Measurements from ENCODE around the gene CXCL8.
"Not testable (repeated sequence)": the region's sequence is repeated elsewhere in the genome, so short reads cannot be mapped to it uniquely, and the experiment has no call there.

The CXCL8 gene

DNA sequence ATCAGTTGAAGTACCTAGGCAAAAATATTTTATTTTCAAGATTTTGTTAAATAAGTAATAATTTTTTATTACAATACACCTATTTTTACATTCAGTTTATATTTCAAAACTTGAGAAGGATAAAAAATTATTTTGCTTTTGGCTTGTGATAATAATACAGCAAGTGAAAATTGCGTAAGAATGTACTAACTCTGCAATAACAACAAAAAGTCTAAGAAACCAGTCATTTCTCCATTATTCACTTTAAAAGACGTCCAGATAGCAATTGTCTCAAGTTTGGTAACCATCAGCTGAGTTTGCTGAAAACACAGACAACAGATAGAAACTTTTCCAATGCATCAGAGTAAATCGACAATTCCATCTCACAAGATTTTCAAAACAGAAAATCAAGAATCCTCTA, 12.1 kb downstream of the CXCL8 start:
- FAIRE-seq: no peak
- TF ChIP-seq TAF1 (IDR thresholded peaks at IDR 0.05; ENCODE audit: low read depth, low read length) (no peak), POLR2AphosphoS5 (IDR thresholded peaks at IDR 0.05; ENCODE audit: low read depth, low read length) (no peak), POU2F2 (IDR thresholded peaks at IDR 0.05; ENCODE audit: low read depth, low read length) (no peak), POLR2A (IDR thresholded peaks at IDR 0.05; ENCODE audit: low read depth, low read length) (no peak), SPI1 (IDR thresholded peaks at IDR 0.05; ENCODE audit: low read depth, low read length) (no peak), PAX5 (IDR thresholded peaks at IDR 0.05; ENCODE audit: insufficient read depth, low read length, severe bottlenecking) (no peak)
- DNase-seq (ENCODE audit: insufficient read length, low spot score): no peak

DNA sequence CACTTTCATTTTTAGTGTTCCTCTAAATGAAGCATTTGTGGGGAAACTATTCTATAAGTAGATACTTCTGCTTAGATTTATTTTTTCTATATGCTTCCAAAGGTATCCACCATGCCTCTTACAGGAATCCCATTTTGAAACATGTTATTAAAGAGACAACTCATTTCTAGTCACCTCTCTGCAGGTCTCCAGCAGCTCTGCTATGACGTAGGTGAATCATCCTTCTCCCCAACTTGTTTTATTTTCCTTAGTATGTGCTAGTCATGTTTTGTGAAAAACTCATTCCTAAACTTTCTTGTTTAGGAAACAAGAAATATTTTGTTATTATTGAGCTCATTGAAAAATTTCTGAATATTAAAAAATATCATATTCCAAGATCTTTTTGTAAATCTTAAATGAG, 12.8 kb downstream of the CXCL8 start:
- TF ChIP-seq PAX5 (IDR thresholded peaks at IDR 0.05; ENCODE audit: insufficient read depth, low read length, severe bottlenecking): no peak
- no peak for TF ChIP-seq POLR2A (IDR thresholded peaks at IDR 0.05; ENCODE audit: low read depth, low read length)
- no peak for TF ChIP-seq POLR2AphosphoS5 (IDR thresholded peaks at IDR 0.05; ENCODE audit: low read depth, low read length)
- TF ChIP-seq POU2F2 (IDR thresholded peaks at IDR 0.05; ENCODE audit: low read depth, low read length): no peak
- TF ChIP-seq TAF1 (IDR thresholded peaks at IDR 0.05; ENCODE audit: low read depth, low read length): no peak
- TF ChIP-seq SPI1 (IDR thresholded peaks at IDR 0.05; ENCODE audit: low read depth, low read length): no peak
- no peak for DNase-seq (ENCODE audit: insufficient read length, low spot score)
- FAIRE-seq: no peak

DNA sequence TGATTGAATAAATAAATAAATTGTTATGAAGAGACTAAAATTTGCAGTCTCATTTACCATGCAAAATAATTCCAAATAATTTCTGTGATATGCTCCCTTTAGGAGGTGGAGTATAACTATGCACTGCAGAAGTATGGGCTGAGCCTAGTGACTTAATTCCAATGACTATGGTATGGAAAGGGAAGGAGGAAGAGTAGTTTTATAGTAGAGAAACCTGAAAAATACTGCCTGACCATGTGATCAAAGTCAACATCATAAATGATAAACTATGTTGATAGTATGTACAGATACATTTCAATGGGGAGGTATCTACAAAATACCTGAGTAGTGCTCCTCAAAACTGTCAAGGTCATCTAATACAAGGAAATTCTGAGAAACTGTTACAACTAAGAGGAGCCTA, 14.6 kb downstream of the CXCL8 start:
- DNase-seq (ENCODE audit: insufficient read length, low spot score) (no peak), FAIRE-seq (no peak)
- TF ChIP-seq POLR2AphosphoS5 (IDR thresholded peaks at IDR 0.05; ENCODE audit: low read depth, low read length): no peak
- no peak for TF ChIP-seq POLR2A (IDR thresholded peaks at IDR 0.05; ENCODE audit: low read depth, low read length)
- TF ChIP-seq PAX5 (IDR thresholded peaks at IDR 0.05; ENCODE audit: insufficient read depth, low read length, severe bottlenecking): no peak
- TF ChIP-seq POU2F2 (IDR thresholded peaks at IDR 0.05; ENCODE audit: low read depth, low read length): no peak
- no peak for TF ChIP-seq SPI1 (IDR thresholded peaks at IDR 0.05; ENCODE audit: low read depth, low read length)
- TF ChIP-seq TAF1 (IDR thresholded peaks at IDR 0.05; ENCODE audit: low read depth, low read length): no peak

DNA sequence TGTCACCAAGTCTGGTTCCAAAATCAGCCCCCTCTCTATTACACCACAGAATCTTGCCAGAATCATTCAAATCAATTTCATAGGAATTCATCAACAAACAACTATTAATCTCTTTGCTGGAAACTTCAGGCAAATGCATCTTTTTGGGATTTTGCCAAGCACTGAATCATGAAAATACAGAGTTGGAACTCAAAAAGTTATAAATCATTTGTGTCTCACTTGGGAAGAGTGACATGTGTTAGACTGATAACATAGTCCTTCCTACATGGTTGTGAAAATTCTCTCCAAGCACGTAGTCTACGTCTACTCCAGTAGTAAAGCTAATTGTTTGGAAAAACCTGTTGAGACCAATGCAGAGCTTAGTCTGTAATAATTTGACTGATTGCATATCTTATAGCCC, 19.0 kb downstream of the CXCL8 start:
- DNase-seq (ENCODE audit: insufficient read length, low spot score): no peak
- FAIRE-seq: no peak
- TF ChIP-seq TAF1 (IDR thresholded peaks at IDR 0.05; ENCODE audit: low read depth, low read length): no peak
- TF ChIP-seq PAX5 (IDR thresholded peaks at IDR 0.05; ENCODE audit: insufficient read depth, low read length, severe bottlenecking): no peak
- no peak for TF ChIP-seq SPI1 (IDR thresholded peaks at IDR 0.05; ENCODE audit: low read depth, low read length)
- TF ChIP-seq POLR2AphosphoS5 (IDR thresholded peaks at IDR 0.05; ENCODE audit: low read depth, low read length): no peak
- TF ChIP-seq POLR2A (IDR thresholded peaks at IDR 0.05; ENCODE audit: low read depth, low read length): no peak
- TF ChIP-seq POU2F2 (IDR thresholded peaks at IDR 0.05; ENCODE audit: low read depth, low read length): no peak

DNA sequence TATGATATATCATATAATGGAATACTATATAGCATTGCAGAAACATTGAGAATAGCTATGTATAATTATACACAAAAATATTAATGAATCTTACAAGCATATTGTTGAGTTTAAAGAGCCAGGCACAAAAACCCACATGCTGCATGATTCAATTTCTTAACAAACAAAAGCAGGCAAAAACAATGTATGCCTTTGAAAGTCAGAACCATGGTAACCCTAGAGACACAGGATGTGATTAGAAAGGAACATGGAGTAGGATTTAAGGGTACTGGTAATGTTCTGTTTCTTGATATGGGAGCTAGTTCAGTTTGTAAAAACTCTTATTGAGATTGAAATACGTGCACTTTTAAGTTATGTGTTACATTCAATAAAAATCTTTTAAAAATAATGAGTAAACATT, 21.5 kb downstream of the CXCL8 start:
- FAIRE-seq: no peak
- no peak for DNase-seq (ENCODE audit: insufficient read length, low spot score)
- TF ChIP-seq POLR2A (IDR thresholded peaks at IDR 0.05; ENCODE audit: low read depth, low read length): no peak

DNA sequence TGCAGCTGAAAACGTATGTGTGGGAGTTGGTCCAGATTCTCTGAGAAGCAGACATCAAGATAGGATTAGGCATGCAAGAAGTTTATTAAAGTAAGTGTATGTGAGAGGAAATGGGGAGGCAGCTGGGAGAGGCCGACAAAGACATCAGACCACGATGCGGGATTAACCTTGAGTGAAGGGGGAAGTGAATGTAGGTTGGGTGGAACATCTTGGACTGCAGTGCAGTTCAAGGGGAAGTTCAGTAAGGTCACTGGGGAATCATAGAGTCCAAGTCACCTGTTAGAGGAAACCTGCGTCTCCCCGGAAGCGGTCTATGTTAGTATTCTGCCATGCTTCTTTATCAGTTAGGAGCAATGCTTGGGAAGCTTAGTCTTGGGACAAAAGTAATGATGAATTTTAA, 22.0 kb downstream of the CXCL8 start:
- DNase-seq (ENCODE audit: insufficient read length, low spot score) (no peak), FAIRE-seq (no peak)

DNA sequence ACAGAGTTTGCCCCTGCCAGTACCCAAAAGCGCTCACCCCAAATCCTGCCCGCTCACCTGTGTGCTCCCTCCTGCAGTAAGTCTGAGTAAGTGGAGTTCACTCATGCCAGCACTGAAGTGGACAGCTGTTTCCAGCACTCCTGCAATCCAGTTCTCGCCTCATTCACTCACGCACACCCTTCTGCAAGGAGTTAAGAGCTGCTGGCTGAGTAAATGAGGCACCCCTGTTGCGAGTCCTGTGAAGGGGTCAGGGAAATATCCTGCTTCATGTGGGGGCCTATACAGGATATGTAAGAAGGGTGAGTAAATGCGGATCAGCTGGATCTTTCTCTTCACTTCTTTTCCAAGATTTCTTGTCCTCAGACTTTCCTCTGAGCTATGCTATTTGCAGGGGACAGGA, 23.5 kb downstream of the CXCL8 start:
- FAIRE-seq (no peak), DNase-seq (ENCODE audit: insufficient read length, low spot score) (no peak)
- TF ChIP-seq TAF1 (IDR thresholded peaks at IDR 0.05; ENCODE audit: low read depth, low read length) (no peak), SPI1 (IDR thresholded peaks at IDR 0.05; ENCODE audit: low read depth, low read length) (no peak), POLR2A (IDR thresholded peaks at IDR 0.05; ENCODE audit: low read depth, low read length) (no peak), POU2F2 (IDR thresholded peaks at IDR 0.05; ENCODE audit: low read depth, low read length) (no peak), PAX5 (IDR thresholded peaks at IDR 0.05; ENCODE audit: insufficient read depth, low read length, severe bottlenecking) (no peak)

More for the DNA sequence above, 22.0 kb downstream of the CXCL8 start:
- no peak for TF ChIP-seq PAX5 (IDR thresholded peaks at IDR 0.05; ENCODE audit: insufficient read depth, low read length, severe bottlenecking)
- no peak for TF ChIP-seq SPI1 (IDR thresholded peaks at IDR 0.05; ENCODE audit: low read depth, low read length)
- no peak for TF ChIP-seq POU2F2 (IDR thresholded peaks at IDR 0.05; ENCODE audit: low read depth, low read length)
- TF ChIP-seq TAF1 (IDR thresholded peaks at IDR 0.05; ENCODE audit: low read depth, low read length): no peak
- TF ChIP-seq POLR2A (IDR thresholded peaks at IDR 0.05; ENCODE audit: low read depth, low read length): no peak
- no peak for TF ChIP-seq POLR2AphosphoS5 (IDR thresholded peaks at IDR 0.05; ENCODE audit: low read depth, low read length)

DNA sequence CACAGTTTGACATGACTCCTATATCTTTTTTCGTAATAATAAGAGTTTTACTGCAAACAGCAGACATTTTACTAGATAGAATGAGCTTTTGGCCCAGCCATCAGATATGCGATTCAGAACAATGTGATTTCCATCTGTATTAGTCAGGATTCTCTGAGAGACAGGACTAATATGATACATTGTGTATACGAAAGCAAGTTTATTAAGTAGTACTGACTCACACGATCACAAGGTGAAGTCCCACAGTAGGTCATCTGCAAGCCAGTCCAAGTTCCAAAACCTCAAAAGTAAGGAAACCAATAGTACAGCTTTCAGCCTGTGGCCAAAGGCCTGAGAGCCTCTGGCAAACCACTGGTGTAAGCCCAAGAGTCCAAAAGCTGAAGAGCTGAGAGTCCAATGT, 24.1 kb downstream of the CXCL8 start:
- no peak for DNase-seq (ENCODE audit: insufficient read length, low spot score)
- no peak for FAIRE-seq
- TF ChIP-seq POLR2A (IDR thresholded peaks at IDR 0.05; ENCODE audit: low read depth, low read length): no peak
- no peak for TF ChIP-seq POLR2AphosphoS5 (IDR thresholded peaks at IDR 0.05; ENCODE audit: low read depth, low read length)
- no peak for TF ChIP-seq PAX5 (IDR thresholded peaks at IDR 0.05; ENCODE audit: insufficient read depth, low read length, severe bottlenecking)
- TF ChIP-seq TAF1 (IDR thresholded peaks at IDR 0.05; ENCODE audit: low read depth, low read length): no peak
- TF ChIP-seq POU2F2 (IDR thresholded peaks at IDR 0.05; ENCODE audit: low read depth, low read length): no peak
- TF ChIP-seq SPI1 (IDR thresholded peaks at IDR 0.05; ENCODE audit: low read depth, low read length): no peak

DNA sequence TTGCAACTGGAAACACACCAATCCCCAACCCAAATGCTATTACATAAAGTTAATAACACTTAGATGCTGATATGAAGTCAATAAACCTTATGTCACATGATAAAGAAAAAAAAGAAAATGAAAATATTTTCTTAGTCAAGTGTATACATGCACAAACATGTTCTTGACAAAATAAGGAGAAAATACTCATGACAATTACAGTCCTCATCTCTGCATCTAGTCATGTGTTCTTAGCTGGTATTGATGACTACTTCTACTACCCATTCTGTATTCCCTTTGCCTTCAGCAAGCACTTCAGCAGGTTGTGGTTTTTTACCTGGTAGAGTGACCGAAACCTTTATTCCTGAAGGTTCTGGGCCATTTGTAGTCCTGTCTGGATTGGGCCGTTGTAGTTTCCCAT, 24.9 kb downstream of the CXCL8 start:
- FAIRE-seq (no peak), DNase-seq (ENCODE audit: insufficient read length, low spot score) (no peak)
- TF ChIP-seq PAX5 (IDR thresholded peaks at IDR 0.05; ENCODE audit: insufficient read depth, low read length, severe bottlenecking) (no peak), TAF1 (IDR thresholded peaks at IDR 0.05; ENCODE audit: low read depth, low read length) (no peak), POU2F2 (IDR thresholded peaks at IDR 0.05; ENCODE audit: low read depth, low read length) (no peak), POLR2A (IDR thresholded peaks at IDR 0.05; ENCODE audit: low read depth, low read length) (no peak), SPI1 (IDR thresholded peaks at IDR 0.05; ENCODE audit: low read depth, low read length) (no peak), POLR2AphosphoS5 (IDR thresholded peaks at IDR 0.05; ENCODE audit: low read depth, low read length) (no peak)

DNA sequence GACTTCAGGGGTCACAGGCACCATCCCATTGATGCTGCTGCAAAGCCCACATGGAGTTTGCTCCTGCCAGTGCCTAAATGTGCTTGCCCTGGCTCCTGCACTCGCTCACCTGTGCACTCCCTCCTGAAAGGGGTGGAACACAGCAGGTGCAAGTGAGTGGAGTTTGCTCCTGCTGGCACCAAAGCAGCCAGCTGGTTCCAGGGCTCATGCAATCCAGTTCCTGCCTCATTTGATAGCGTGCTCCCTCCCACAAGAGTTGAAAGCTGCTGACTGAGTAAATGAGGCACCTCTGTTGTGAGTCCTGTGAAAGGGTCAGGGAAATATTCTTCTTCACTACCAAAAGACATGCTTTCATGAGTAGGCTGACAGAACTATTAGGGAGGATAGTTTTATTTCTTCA, 30.5 kb downstream of the CXCL8 start:
- no peak for DNase-seq (ENCODE audit: insufficient read length, low spot score)
- TF ChIP-seq SPI1 (IDR thresholded peaks at IDR 0.05; ENCODE audit: low read depth, low read length): no peak
- no peak for FAIRE-seq

DNA sequence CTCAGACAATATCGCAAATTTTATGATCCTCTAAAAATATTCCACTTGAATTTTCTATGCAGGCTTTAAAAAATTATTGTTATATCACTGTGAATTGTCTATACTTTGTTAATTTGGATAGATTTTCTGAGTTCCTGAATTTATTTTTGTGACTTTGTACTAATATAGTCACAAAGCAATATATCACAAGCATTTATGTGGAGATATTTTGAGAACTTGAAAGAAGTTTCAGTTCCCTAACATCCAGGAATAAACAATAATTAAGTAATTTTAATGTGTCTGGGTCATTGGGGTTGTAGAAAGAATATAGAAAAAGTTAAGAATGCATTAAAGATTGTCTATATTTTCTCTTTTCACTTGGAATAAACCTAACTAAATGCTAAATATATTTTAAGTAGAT, 32.0 kb downstream of the CXCL8 start:
- DNase-seq (ENCODE audit: insufficient read length, low spot score) (no peak), FAIRE-seq (no peak)
- TF ChIP-seq SPI1 (IDR thresholded peaks at IDR 0.05; ENCODE audit: low read depth, low read length) (no peak), PAX5 (IDR thresholded peaks at IDR 0.05; ENCODE audit: insufficient read depth, low read length, severe bottlenecking) (no peak), POU2F2 (IDR thresholded peaks at IDR 0.05; ENCODE audit: low read depth, low read length) (no peak), POLR2AphosphoS5 (IDR thresholded peaks at IDR 0.05; ENCODE audit: low read depth, low read length) (no peak), POLR2A (IDR thresholded peaks at IDR 0.05; ENCODE audit: low read depth, low read length) (no peak), TAF1 (IDR thresholded peaks at IDR 0.05; ENCODE audit: low read depth, low read length) (no peak)

DNA sequence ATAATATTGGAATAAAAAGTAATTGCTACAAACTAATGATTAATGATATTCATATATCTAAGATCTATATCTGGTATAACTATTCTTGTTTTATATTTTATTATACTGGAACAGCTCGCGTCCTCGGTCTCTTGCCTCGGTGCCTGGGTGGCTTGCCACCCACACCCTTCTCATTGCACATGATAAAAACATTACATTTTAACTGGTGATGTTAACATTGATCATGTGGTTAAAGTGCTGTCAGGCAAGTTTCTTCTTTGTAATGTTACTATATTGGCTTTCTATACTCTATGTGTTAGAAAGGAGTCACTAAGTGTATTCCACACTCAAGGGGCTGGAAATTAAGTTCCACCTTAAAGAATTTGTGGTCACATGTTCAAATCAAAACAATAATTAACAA, 34.0 kb downstream of the CXCL8 start:
- not testable (repeated sequence) for DNase-seq (ENCODE audit: insufficient read length, low spot score); FAIRE-seq
